Measurements from ENCODE around the gene VEGFB.

Gene VEGFB

GRCh38 chr11:64238999-64239398, 4.6 kb downstream of the VEGFB start:
- no peak overlapping the region for H3K4me3 ChIP-seq (ENCODE audit: low read depth, low read length)
- no peak for DNase-seq (ENCODE audit: low read depth)
- TF ChIP-seq, protein P1, sequence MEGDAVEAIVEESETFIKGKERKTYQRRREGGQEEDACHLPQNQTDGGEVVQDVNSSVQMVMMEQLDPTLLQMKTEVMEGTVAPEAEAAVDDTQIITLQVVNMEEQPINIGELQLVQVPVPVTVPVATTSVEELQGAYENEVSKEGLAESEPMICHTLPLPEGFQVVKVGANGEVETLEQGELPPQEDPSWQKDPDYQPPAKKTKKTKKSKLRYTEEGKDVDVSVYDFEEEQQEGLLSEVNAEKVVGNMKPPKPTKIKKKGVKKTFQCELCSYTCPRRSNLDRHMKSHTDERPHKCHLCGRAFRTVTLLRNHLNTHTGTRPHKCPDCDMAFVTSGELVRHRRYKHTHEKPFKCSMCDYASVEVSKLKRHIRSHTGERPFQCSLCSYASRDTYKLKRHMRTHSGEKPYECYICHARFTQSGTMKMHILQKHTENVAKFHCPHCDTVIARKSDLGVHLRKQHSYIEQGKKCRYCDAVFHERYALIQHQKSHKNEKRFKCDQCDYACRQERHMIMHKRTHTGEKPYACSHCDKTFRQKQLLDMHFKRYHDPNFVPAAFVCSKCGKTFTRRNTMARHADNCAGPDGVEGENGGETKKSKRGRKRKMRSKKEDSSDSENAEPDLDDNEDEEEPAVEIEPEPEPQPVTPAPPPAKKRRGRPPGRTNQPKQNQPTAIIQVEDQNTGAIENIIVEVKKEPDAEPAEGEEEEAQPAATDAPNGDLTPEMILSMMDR (IDR thresholded peaks at IDR 0.05; ENCODE audit: low read depth, low read length, missing control alignments) = no peak

GRCh38 chr11:64239662-64240434, 5.5 kb downstream of the VEGFB start:
- TF ChIP-seq, protein P1 (IDR thresholded peaks at IDR 0.05; ENCODE audit: low read depth, low read length, missing control alignments) = no peak

DNA sequence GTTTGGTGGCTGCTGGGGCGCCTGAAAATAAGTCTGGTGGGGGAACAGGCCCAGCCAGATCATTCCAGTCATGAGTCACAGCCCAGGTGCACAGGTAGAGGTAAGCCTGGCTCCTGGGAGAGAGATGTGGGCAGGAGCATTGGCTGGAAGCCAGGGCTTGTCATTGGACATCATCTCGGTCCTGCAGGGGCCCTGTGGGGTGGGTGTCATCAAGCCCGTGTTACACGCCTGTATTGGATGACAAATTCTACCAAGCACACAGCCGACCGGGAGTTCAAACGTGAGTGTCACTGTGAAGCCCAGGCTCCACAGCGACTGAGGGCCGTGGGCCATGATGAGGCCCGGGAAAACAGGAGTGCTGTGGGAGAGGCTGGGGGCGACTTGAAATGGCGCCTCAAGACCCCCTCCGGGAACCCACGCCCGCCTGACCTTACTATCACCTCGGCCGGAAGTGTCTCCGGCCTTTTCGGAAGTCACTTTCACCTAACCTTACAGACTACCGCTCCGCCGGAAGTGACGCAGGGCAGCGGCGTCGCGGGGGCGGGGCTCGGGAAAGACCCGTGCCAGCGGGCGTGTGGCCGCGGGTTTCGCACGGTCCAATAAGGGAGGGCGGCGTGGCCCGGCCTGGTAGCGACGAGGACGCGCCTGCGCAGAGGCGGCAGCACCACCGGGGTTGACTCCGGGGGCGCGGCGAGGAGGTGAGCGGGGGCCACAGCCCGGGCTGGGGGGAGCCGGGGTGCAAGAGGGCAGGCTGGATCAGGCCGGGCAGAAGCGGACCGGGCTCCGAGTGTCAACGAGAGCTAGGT, 6.3 kb downstream of the VEGFB start, which contains the start of gene FKBP2:
Gene FKBP2, plus strand, starts transcription at position 661 of the 806 bp plus-strand sequence. CDS start 1,293 bp downstream, outside the sequence.
- peak within 1 kb of the TSS; percentile 94 for H3K4me3 ChIP-seq (ENCODE audit: low read depth, low read length)
- DNase-seq (ENCODE audit: low read depth) = peak; percentile 87
- TF ChIP-seq, protein P1 (IDR thresholded peaks at IDR 0.05; ENCODE audit: low read depth, low read length, missing control alignments) = no peak

More at GRCh38 chr11:64239662-64240434, 5.5 kb downstream of the VEGFB start:
- peak; percentile 77 for DNase-seq (ENCODE audit: low read depth)
- peak overlapping the region; percentile 94 for H3K4me3 ChIP-seq (ENCODE audit: low read depth, low read length)

DNA sequence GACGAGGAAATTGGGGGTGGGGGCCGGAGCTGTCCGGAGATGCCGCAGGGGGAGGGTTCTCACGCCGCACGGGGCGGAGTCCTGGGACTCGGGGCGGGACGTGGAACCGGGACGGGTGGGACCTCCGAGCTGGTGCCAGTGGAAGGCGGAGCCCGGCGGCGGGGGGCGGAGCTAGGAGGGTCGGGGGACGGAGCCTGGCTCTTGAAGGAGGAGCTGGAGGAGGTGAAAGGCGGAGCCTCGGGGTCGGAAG, 6.8 kb downstream of the VEGFB start:
- DNase-seq (ENCODE audit: low read depth) = no peak
- H3K4me3 ChIP-seq (ENCODE audit: low read depth, low read length) = peak overlapping the region; percentile 94
- TF ChIP-seq, protein P1 (IDR thresholded peaks at IDR 0.05; ENCODE audit: low read depth, low read length, missing control alignments) = no peak

GRCh38 chr11:64241491-64242374, 7.3 kb downstream of the VEGFB start:
- peak overlapping the region; percentile 94 for H3K4me3 ChIP-seq (ENCODE audit: low read depth, low read length)
- TF ChIP-seq, protein P1 (IDR thresholded peaks at IDR 0.05; ENCODE audit: low read depth, low read length, missing control alignments) = peak; percentile 9
- DNase-seq (ENCODE audit: low read depth) = peak; percentile 92

GRCh38 chr11:64243236-64243854, 9.0 kb downstream of the VEGFB start:
- TF ChIP-seq, protein P1 (IDR thresholded peaks at IDR 0.05; ENCODE audit: low read depth, low read length, missing control alignments) = no peak
- no peak for DNase-seq (ENCODE audit: low read depth)
- no peak overlapping the region; the same call in 1 of the 2 replicates for H3K4me3 ChIP-seq (ENCODE audit: low read depth, low read length)
